ENCODE results near the gene TOP3A.

- TF ChIP-seq, protein P1, sequence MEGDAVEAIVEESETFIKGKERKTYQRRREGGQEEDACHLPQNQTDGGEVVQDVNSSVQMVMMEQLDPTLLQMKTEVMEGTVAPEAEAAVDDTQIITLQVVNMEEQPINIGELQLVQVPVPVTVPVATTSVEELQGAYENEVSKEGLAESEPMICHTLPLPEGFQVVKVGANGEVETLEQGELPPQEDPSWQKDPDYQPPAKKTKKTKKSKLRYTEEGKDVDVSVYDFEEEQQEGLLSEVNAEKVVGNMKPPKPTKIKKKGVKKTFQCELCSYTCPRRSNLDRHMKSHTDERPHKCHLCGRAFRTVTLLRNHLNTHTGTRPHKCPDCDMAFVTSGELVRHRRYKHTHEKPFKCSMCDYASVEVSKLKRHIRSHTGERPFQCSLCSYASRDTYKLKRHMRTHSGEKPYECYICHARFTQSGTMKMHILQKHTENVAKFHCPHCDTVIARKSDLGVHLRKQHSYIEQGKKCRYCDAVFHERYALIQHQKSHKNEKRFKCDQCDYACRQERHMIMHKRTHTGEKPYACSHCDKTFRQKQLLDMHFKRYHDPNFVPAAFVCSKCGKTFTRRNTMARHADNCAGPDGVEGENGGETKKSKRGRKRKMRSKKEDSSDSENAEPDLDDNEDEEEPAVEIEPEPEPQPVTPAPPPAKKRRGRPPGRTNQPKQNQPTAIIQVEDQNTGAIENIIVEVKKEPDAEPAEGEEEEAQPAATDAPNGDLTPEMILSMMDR (IDR thresholded peaks at IDR 0.05): no peak
- no peak for TF ChIP-seq POLR2A (IDR thresholded peaks at IDR 0.05)
Measured at GRCh38 chr17:18245038-18245776, 69.6 kb downstream of the TOP3A start.
